ENCODE results near the gene PDE1C.
"Not testable (repeated sequence)": the region's sequence is repeated elsewhere in the genome, so short reads cannot be mapped to it uniquely, and the experiment has no call there.

Gene PDE1C

GRCh38 chr7:32043688-32044087, 26.5 kb downstream of the PDE1C start:
- no peak for DNase-seq (ENCODE audit: low read depth)

GRCh38 chr7:32042900-32043299, 27.3 kb downstream of the PDE1C start:
- DNase-seq (ENCODE audit: low read depth): no peak

- DNase-seq (ENCODE audit: low read depth): no peak
Measured at GRCh38 chr7:32039000-32039756, 31.0 kb downstream of the PDE1C start.

GRCh38 chr7:32037650-32038198, 32.5 kb downstream of the PDE1C start:
- DNase-seq (ENCODE audit: low read depth): no peak

GRCh38 chr7:32036557-32036956, 33.6 kb downstream of the PDE1C start:
- DNase-seq (ENCODE audit: low read depth): no peak

GRCh38 chr7:32034052-32034451, 36.2 kb downstream of the PDE1C start:
- no peak for DNase-seq (ENCODE audit: low read depth)

GRCh38 chr7:32033006-32033405, 37.2 kb downstream of the PDE1C start:
- no peak for DNase-seq (ENCODE audit: low read depth)

- no peak for DNase-seq (ENCODE audit: low read depth)
Measured at GRCh38 chr7:32032211-32032610, 38.0 kb downstream of the PDE1C start.

- no peak for DNase-seq (ENCODE audit: low read depth)
Measured at GRCh38 chr7:32030904-32031692, 39.1 kb downstream of the PDE1C start.

GRCh38 chr7:32026083-32026425, 44.2 kb downstream of the PDE1C start:
- no peak for DNase-seq (ENCODE audit: low read depth)

GRCh38 chr7:32025381-32026082, 44.7 kb downstream of the PDE1C start:
- no peak for DNase-seq (ENCODE audit: low read depth)

- no peak for DNase-seq (ENCODE audit: low read depth)
Measured at GRCh38 chr7:32023376-32023775, 46.8 kb downstream of the PDE1C start.

- DNase-seq (ENCODE audit: low read depth): no peak
Measured at GRCh38 chr7:32022966-32023365, 47.2 kb downstream of the PDE1C start.

- DNase-seq (ENCODE audit: low read depth): no peak
Measured at GRCh38 chr7:32020551-32021159, 49.6 kb downstream of the PDE1C start.

- DNase-seq (ENCODE audit: low read depth): no peak
Measured at GRCh38 chr7:32018845-32019578, 51.2 kb downstream of the PDE1C start.

GRCh38 chr7:32015133-32015532, 55.1 kb downstream of the PDE1C start:
- DNase-seq (ENCODE audit: low read depth): no peak

- not testable (repeated sequence) for DNase-seq (ENCODE audit: low read depth)
Measured at GRCh38 chr7:32013471-32013870, 56.7 kb downstream of the PDE1C start.

GRCh38 chr7:32005577-32005976, 64.6 kb downstream of the PDE1C start:
- no peak for DNase-seq (ENCODE audit: low read depth)

GRCh38 chr7:32001948-32002347, 68.3 kb downstream of the PDE1C start:
- DNase-seq (ENCODE audit: low read depth): no peak

- no peak for DNase-seq (ENCODE audit: low read depth)
Measured at GRCh38 chr7:31997423-31997822, 72.8 kb downstream of the PDE1C start.

- no peak for DNase-seq (ENCODE audit: low read depth)
Measured at GRCh38 chr7:31995134-31995533, 75.1 kb downstream of the PDE1C start.

- DNase-seq (ENCODE audit: low read depth): no peak
Measured at GRCh38 chr7:31991846-31992245, 78.4 kb downstream of the PDE1C start.

Measured in activated T-cell treated with anti-CD3 and anti-CD28 coated beads for 1 hour (primary cell).